Omental fat pad (tissue), 4 donors: ENCODE measurements around the gene ARHGEF38. TPM values are rescaled to one million over a fixed set of nuclear protein-coding genes. Genes with fewer than 3 reads are reported as not detected.

Experiments used
- ATAC-seq: fragments of 150-250 bp; one replicate; pipeline ENCODE4 v1.9.1; 2016; ENCODE audit warnings: mild to moderate bottlenecking, moderate library complexity; ENCODE audit not compliant: low FRiP score
- DNase-seq: peaks from one replicate; pipeline ENCODE4 v3.0.0-alpha.2; 2019; ENCODE audit warnings: low spot score
- CTCF ChIP-seq, 3 donors: fragments of 450-650 bp; IDR thresholded peaks; one replicate each; pipeline ENCODE4 v1.5.1; 2016 to 2017; ENCODE audit warnings: antibody characterized with exemption in 3 of 3, mild to moderate bottlenecking in 3 of 3, moderate library complexity in 2 of 3
- total RNA-seq, 4 donors: library from RNA; depleted of rRNA; stranded (reverse); fragments of >200 nt; gene quantifications; one replicate each; pipeline ENCODE4 v1.1.0, GENCODE V29; 2016

Gene ARHGEF38
- total RNA-seq, 4 donors from 2014 or later: not detected

GRCh38 chr4:105619188-105619931, 66.9 kb downstream of the ARHGEF38 start:
- ATAC-seq: no peak
- no peak for TF ChIP-seq CTCF (IDR thresholded peaks at IDR 0.05)
- peak; percentile 31 for DNase-seq

GRCh38 chr4:105620640-105621323, 68.4 kb downstream of the ARHGEF38 start:
- DNase-seq (no peak), ATAC-seq (no peak)
- TF ChIP-seq CTCF (IDR thresholded peaks at IDR 0.05): no peak

- DNase-seq (no peak), ATAC-seq (no peak)
- TF ChIP-seq CTCF (IDR thresholded peaks at IDR 0.05): no peak
These were observed 69.8 kb downstream of the ARHGEF38 start for GRCh38 chr4:105622269-105622668.

GRCh38 chr4:105623099-105623498, 70.7 kb downstream of the ARHGEF38 start:
- DNase-seq (no peak), ATAC-seq (no peak)
- no peak for TF ChIP-seq CTCF (IDR thresholded peaks at IDR 0.05)

GRCh38 chr4:105624530-105624929, 72.1 kb downstream of the ARHGEF38 start:
- no peak for ATAC-seq

GRCh38 chr4:105625214-105625613, 72.8 kb downstream of the ARHGEF38 start:
- no peak for DNase-seq
- no peak for ATAC-seq
- TF ChIP-seq CTCF (IDR thresholded peaks at IDR 0.05): no peak

More at GRCh38 chr4:105624530-105624929, 72.1 kb downstream of the ARHGEF38 start:
- no peak for DNase-seq
- TF ChIP-seq CTCF (IDR thresholded peaks at IDR 0.05): no peak

GRCh38 chr4:105626846-105627245, 74.4 kb downstream of the ARHGEF38 start:
- no peak for DNase-seq
- ATAC-seq: no peak
- no peak for TF ChIP-seq CTCF (IDR thresholded peaks at IDR 0.05)
